HG02571 (cell line): ENCODE results near the gene DNAJC5G.
"Not testable (repeated sequence)": the region's sequence is repeated elsewhere in the genome, so short reads cannot be mapped to it uniquely, and the experiment has no call there.

ENCODE experiments used
- ATAC-seq: cut with Tn5 transposase; IDR thresholded peaks from one replicate; pipeline ENCODE4 v1.9.1; 2021; ENCODE audit warnings: mild to moderate bottlenecking, moderate library complexity; ENCODE audit not compliant: unreplicated experiment

DNAJC5G gene

DNA sequence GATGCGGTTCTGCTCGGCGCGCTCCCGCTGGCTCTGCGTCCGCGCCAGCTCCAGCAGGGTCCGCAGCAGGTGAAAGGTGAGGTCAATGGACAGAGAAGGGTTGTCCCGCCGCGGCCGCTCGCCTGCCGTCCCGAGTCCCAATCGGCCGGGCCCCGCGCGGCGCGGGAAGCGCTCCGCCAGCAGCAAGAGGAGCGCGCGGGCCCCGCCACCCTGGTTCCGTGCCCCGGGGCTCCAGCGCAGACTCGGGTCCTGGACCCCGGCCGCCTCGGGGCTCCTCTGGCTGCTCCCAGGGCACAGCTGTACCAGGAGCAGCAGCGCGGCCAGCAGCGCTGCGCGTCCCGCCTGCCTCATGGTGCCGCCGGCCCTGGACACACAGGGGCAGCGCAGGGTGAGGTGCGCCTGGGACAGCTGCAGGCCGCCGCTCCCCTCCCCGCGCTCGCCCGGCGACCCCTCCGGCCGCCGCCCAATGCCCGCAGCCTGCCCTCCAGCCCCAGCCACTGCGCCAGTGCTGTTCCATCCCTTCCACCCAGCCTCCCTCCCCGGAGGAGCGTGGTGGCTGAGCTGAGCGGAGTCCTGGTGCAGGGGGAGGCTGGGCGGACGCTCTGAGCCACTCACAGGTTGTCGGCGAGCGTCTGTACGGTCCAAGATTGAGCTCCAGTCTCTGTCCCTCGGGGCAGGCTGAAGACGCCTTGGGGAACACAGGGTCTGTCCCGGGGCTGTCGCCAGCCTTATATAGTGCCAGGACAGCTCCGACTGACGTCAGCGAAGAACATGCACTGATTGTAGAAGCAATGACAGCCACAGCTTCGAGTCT is 32.5 kb downstream of the DNAJC5G start:
- ATAC-seq: no peak

DNA sequence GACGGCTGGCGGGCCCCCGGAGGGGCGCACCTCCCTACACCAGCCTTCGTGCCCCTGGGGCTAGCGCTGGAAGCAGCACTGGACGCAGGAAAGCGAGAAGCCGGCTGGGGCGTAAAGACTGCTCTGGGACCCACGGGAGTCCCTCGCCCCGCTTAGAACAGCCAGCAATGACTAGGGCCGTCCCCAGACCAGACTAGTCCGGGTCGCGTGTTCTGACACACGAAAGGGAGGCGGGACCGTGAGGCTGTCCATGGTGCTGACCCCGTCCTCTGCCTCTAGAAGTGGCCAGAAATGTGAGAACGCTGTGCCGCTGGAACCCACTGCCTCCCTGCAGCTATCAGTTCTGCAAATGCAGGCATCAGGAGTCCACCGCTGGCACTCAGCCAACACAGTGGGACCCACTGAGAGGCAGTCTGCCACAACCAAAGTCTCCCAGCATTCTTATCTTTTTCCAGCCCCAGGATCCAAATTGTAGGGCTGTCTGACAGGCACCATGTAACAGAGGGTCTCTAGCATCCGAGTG is 33.2 kb downstream of the DNAJC5G start, which contains the start of gene UCN:
UCN (minus strand) TSS at position 87 of the 523 bp plus-strand sequence. CDS start 550 bp downstream, outside the sequence.
- ATAC-seq: no peak

DNA sequence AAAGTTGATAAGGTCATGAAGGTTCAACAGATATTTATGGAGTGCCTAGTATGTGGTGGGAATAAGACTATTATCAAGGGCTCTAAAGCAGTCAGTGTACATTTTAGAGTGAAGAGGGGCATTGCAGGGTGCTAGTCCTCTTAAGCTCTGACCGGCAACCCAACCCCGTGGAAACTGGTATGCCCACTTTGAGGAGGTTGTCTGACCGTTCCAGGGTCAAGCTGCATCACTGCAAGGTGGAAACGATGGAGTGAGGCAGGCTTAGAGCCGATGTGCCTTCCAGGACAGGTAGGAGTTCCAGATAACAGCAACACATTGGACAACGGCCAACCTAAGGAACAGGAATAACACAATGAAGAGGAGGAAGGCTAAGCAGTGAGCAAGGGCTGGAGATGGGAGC is 34.4 kb downstream of the DNAJC5G start:
- no peak for ATAC-seq

DNA sequence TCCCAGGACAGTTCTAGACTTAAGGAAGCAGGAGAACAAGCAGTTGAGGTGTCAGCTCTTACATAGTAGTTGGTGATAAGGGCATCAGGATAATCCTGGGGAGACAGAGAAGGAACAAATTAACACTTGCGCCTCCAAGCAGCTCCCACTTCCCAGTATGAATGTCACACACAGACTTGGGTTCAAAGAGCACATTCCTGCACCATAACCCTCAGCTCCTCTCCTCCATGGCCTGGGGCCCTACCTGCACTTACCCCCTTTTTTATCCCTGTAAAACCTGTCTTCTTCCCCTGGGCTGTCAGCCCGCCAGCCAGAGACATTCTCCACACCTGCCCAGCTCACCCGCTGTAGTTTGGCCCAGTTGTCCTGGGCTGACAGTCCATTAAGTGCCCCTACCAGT is 36.9 kb downstream of the DNAJC5G start:
- no peak for ATAC-seq

DNA sequence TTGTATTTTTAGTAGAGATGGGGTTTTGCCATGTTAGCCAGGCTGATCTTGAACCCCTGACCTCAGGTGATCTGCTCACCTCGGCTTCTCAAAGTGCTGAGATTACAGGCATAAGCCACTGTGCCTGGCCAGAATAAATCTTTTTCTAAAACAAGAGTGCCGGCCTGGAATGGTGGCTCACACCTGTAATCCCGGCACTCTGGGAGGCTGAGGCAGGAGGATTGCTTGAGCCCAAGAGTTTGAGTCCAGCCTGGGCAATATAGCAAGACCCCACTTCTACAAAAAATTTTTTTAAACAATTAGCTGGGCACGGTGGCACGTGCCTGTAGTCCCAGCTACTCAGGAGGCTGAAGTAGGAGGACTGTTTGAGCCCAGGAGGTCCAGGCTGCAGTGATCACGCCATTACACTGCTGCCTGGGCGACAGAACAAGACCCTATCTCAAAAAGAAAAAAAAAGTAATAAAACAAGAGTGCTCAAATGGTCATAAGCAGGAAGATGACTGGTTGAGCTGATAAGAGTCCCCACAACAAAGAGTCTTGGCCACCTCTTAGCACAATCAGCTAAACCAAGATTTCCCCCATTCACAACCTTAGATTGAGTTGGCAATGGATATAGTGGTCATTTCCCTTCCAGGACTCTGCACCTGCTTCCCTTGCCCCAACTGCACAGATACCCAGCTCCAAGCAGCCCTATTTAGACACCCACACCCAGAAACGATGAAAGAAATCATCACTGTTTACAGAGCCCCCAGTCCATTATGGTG is 38.8 kb downstream of the DNAJC5G start:
- no peak for ATAC-seq

DNA sequence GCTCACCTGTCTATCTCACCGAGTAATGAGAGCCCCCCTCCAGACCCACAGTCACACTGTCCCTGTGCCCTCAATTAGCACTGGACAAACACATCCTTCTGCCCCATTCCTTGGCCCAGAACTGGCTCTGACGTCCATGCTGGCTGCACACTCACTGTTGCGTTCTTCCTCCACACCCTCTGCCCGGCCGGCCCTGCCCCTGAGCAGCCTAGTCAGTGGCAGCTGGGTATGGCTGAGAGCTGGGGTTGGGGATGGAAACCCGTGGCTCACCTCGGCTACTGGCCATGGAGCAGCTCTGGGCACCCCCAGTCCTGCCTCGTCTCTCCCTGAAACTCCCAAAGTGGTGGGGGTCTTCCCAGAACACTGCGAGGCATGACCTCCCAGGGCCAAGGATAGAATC is 39.5 kb downstream of the DNAJC5G start:
- ATAC-seq: no peak

DNA sequence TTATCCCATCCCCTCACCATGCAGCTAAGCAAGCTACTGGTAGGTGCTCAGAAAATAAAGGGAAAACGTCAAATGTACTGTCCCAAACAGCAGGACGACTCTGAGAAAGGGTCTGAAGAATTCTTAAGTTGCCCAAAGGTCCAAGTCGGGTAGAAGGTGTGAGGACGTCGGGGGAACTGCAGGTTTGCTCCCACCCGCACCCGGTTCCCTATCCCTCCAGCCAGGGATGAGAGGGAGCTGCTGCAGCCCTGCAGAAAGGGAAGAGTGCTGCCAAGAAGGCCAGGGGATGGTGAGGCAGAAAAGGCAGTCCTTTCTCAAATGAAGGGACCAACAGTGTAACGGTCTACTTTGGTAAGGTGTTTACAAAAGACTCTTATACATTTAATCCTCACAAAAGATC is 39.9 kb downstream of the DNAJC5G start:
- ATAC-seq: no peak

DNA sequence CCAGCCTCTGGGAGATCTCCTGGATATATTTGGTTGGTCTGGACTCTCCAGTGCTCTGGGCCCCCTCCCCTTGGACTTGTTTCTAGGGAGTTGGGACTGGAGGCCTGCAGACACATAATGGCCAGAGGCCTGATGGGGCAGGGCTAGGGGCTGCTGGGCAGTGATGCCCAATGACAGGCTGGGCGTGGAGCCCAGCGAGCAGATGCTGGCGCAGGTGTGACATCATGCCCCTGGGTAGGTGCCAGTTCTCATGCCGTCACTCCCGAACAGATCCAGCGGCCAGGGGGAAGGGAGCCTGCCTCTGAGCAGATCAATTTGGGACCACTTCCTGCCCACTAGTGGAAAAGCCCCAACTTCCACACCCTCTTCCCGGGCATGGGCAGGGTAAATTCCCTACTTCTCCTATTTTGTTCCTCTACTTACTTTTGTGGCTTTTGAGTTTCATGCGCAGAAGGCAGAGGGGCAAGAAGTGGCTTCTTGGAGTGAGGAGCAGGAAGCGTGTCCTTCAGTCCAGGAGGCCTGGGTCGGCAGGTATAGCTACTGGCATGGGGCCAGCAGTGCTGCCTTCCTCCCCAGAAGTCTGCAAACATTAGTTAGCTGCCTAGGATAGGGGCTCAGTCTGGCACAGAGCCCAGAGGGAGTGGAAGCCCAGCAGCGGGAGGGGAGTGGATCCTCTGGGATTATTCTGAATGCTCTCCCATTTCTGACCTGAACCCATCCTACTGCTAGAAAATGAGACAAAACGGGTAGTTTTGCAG is 41.6 kb downstream of the DNAJC5G start:
- ATAC-seq: no peak

DNA sequence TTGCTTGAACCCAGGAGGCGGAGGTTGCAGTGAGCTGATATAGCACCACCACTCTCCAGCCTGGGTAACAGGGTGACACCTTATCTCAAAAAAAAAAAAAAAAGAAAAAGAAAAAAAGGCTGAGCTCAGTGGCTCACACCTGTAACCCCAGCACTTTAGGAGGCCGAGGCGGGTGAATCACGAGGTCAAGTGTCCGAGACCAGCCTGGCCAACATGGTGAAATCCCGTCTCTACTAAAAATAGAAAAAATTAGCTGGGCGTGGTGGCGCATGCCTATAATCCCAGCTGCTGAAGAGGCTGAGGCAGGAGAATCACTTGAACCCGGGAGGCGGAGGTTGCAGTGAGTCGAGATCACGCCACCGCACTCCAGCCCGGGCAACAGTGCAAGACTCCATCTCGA is 44.6 kb downstream of the DNAJC5G start:
- not testable (repeated sequence) for ATAC-seq

DNA sequence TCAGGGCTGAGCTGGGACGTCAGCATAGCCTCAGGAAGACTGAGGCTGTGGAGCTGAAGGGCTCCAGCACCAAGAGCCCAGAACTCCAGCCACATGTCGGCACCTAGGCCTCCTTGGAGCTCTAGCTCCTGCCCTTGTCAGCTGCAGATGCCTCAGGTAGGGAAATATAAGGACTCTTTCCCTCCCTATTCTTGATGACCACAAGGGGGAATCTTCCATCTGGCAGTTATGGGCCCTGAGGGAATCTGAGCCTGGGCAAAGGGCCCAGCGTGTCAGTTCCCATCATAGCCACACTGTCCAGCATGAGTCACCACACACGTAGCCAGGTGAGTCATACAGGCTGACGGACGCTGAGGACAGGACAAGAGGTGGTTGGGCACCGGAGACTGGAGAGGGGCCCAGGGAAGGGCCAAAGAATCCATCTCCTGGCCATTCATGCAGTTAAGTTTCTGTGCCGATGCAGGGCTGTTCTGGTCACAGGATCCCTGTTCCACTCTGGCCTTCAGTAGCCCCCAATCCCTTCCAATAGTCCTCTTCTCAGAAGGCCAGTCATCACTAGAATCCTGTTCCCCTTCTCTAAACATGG is 45.8 kb downstream of the DNAJC5G start:
- ATAC-seq: no peak

DNA sequence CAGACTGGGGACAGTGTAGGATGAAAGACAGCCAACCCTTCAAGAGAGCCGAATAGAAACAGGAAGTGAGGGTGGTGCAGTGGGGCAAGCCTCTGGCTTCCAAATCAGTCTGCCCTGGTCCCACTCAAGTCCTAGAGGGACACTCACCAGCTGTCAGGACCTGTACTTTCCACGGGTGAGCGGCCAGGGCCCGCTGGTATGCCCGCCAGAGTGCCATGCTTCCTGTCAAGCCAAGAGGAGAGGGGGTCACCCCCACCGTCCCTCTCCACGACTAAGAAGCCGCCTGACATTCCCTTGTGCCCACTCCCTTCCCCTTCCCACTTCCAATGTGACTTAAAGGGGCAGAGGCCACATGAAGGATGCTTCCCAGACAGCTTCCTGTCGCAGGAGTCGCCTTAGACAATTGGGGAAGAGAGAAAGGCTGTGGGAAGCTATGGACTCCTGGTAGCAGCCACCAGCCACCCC is 47.1 kb downstream of the DNAJC5G start:
- ATAC-seq: peak; percentile 19

DNA sequence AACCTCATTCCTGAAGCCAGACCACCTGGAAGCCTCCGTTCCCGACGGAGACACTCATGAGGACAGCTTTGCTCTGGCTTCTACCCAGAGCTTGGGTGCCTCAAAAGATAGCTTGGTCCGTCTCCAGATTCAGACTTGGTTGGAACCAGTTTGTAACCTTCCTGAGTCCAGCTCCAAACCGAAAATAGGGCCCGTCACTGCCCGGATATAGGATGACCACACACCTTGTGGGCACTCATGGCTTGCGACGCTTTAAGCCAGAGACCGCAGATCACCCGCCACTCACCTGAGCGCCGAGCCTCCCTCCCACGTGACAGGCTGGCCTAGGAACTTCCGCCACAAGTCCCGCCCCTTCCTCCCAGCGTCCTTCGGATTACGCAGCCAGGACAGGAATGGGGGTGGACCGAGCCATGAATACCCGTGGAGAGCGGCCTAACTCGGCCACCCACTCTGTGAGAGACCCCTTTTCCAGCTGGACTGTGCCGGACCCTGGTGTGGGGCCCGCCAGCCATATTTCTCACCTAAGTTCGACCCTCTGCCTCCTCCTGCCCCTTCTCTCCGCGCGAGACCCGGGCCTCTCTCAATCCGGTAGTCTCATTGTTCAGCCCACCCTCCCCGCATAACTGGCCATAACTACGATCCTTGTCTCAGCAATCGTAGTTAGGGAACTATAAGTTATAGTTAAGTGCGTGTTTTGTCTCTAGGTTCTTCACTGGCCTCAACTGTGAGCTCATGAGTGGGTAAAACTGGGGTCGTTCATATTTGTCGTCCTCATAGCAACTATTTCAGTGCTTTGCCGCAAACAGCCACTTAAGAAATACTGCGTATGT is 47.7 kb downstream of the DNAJC5G start, which contains the start of gene MPV17:
MPV17 (minus strand) TSS at position 332 of the 830 bp plus-strand sequence. CDS start 580 bp downstream, outside the sequence.
- peak; percentile 94 for ATAC-seq

DNA sequence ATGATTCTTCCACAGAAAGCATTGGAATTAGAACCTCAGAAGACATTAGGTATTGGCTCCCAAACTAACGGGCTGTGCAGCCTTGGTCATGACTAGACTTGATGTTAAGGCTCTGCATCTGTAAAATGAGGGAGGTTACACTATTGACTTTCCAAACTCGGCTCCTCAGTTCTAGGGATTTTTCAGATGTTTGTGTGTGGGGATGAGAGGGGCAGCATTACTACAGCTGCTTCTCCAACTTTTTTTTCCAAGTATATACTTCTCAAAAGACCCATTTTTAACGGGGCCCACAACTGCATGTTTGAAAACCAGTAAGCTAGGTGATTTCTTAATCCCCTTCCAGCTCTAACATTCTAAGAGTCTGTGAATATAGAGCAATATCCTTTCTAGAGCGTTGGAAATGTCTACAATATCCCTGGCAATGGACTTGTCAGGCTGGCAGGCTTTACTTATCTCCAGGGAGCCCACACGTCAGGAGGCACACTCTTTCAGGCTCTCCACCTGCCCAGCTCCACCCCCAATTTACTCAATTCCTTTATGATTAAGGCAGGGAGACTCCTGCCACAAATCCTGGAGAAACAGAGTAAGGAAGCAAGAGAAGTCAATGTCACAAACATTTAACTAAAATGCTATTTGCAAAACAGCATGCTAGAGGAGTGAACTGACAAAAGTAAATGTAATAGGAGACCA is 48.5 kb downstream of the DNAJC5G start:
- no peak for ATAC-seq

DNA sequence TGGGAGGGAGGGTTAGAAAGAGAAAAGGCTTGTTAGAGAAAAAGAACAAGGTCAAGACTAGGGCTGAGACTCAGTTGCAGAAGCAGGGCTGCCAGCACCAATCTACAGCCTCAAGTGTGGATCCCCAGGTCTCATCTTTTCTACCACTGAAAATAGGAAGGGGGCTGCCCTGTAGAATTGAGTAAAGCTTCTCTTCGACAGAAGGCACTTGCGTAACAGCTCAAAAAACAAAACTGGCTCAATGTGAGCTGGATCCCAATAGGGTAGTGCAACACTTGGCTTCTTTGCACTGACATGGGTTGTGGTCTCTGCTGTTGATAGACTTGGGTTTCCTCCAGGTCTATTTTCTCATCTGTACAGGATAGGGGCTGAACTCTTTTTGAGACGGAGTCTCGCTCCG is 49.5 kb downstream of the DNAJC5G start:
- ATAC-seq: no peak
